ENCODE results near the gene SLC25A13.

DNA sequence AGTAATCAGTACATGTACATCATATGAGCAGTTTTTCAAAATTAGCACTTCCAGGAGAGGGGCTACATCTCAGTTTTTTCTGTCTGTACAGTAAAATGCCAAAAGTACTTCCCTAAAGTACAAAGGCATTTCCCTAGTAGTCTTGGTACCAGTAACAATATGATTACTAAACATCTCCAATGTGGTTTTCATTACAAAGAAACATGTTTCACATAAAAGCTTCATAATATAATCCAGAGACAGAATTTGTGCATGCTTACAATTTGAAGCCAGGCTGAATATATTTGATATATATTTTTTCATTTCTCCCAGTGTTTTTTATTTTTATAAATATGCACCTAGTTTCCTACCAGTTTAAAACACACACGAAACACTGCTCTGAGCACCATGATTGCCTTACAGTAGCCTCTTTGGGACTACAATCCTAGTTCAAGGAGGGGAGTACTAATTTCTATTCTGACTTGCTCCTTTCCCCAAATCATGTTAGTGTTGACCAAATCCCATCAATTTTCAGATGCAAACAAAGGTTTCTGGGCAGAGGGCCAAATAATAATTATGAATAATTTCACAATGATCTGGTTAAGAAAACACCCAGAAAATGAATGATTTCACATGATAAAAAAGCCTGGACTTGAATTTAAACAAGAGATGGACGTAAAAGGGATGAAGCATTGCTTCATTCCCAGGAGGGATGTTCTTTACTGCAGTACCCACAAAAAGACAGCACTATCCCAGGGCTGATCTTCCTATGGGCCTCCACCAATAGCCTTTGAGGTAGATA lies 201.3 kb downstream of the SLC25A13 start:
- TF ChIP-seq, protein P1, sequence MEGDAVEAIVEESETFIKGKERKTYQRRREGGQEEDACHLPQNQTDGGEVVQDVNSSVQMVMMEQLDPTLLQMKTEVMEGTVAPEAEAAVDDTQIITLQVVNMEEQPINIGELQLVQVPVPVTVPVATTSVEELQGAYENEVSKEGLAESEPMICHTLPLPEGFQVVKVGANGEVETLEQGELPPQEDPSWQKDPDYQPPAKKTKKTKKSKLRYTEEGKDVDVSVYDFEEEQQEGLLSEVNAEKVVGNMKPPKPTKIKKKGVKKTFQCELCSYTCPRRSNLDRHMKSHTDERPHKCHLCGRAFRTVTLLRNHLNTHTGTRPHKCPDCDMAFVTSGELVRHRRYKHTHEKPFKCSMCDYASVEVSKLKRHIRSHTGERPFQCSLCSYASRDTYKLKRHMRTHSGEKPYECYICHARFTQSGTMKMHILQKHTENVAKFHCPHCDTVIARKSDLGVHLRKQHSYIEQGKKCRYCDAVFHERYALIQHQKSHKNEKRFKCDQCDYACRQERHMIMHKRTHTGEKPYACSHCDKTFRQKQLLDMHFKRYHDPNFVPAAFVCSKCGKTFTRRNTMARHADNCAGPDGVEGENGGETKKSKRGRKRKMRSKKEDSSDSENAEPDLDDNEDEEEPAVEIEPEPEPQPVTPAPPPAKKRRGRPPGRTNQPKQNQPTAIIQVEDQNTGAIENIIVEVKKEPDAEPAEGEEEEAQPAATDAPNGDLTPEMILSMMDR (IDR thresholded peaks at IDR 0.05): no peak
- TF ChIP-seq, protein P2, sequence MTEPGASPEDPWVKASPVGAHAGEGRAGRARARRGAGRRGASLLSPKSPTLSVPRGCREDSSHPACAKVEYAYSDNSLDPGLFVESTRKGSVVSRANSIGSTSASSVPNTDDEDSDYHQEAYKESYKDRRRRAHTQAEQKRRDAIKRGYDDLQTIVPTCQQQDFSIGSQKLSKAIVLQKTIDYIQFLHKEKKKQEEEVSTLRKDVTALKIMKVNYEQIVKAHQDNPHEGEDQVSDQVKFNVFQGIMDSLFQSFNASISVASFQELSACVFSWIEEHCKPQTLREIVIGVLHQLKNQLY (CRISPR knock-in tag; IDR thresholded peaks at IDR 0.05): no peak
- no peak for TF ChIP-seq JUN (CRISPR knock-in tag; IDR thresholded peaks at IDR 0.05)
